ENCODE results near the gene C11orf42.

Gene C11orf42

GRCh38 chr11:6260207-6260726 lies 54.9 kb downstream of the C11orf42 start:
- DNase-seq = no peak
